Vagina (tissue), 2 donors: ENCODE data around the gene TMEM270. TPM values are rescaled to one million over a fixed set of nuclear protein-coding genes. Genes with fewer than 3 reads are reported as not detected.
"Not testable (repeated sequence)": the region's sequence is repeated elsewhere in the genome, so short reads cannot be mapped to it uniquely, and the experiment has no call there.

Experiments
- DNase-seq, 2 donors: peaks; one replicate each; pipeline ENCODE4 v3.0.0-alpha.2; 2017; ENCODE audit errors: extremely low spot score in 2 of 2
- H3K27ac ChIP-seq: fragments of 200-600 bp; sonication (generic); one replicate; pipeline ENCODE4 v1.5.1; 2019
- H3K27me3 ChIP-seq: fragments of 200-600 bp; sonication (generic); one replicate; pipeline ENCODE4 v1.5.1; 2019
- H3K36me3 ChIP-seq, 2 donors: fragments of 200-600 bp; sonication (generic); one replicate each; pipeline ENCODE4 v1.5.1; 2017 to 2019
- H3K4me1 ChIP-seq: fragments of 200-600 bp; sonication (generic); one replicate; pipeline ENCODE4 v1.5.1; 2019
- H3K4me3 ChIP-seq, 2 donors: fragments of 200-600 bp; sonication (generic); 1 replicate in 1 of 2; 2 replicates in 1 of 2; pipeline ENCODE4 v1.5.1; 2016 to 2019
- H3K9me3 ChIP-seq: fragments of 200-600 bp; sonication (generic); one replicate; pipeline ENCODE4 v1.5.1; 2019
- POLR2A ChIP-seq, 2 donors: fragments of 450-650 bp; IDR thresholded peaks; one replicate each; pipeline ENCODE4 v1.6.1; 2017; ENCODE audit warnings: antibody characterized with exemption in 2 of 2, mild to moderate bottlenecking in 2 of 2, moderate library complexity in 2 of 2
- POLR2AphosphoS5 ChIP-seq, 2 donors: sonication (generic); formaldehyde crosslinking; IDR thresholded peaks; one replicate each; pipeline ENCODE4 v1.9.0; 2017; ENCODE audit warnings: antibody characterized with exemption in 2 of 2, mild to moderate bottlenecking in 2 of 2, low read depth in 1 of 2; ENCODE audit not compliant: insufficient read depth in 1 of 2
- intact Hi-C: fragments of 100-400 bp; cut with DNase I; formaldehyde crosslinking; loops from one replicate; pipeline ENCODE4 v1.15.1; 2023
- total RNA-seq: library from RNA; depleted of rRNA; stranded (reverse); fragments of >200 nt; gene quantifications from one replicate; pipeline ENCODE4 v1.2.3, GENCODE V29; 2016
- TF ChIP-seq, protein P1 (sequence below), 3 experiments: fragments of 450-650 bp in 2 of 3; fragments of 200-600 bp in 1 of 3; sonication (generic) in 1 of 3; IDR thresholded peaks; one replicate each; pipeline ENCODE4 v1.5.1; 2017 to 2019; ENCODE audit warnings: antibody characterized with exemption in 3 of 3, mild to moderate bottlenecking in 2 of 3, moderate library complexity in 2 of 3

Gene TMEM270
- total RNA-seq, 1 donor from 2014 or later: not detected

GRCh38 chr7:73833251-73833919 lies 27.6 kb upstream of the TMEM270 start:
- no peak for DNase-seq
- Histone ChIP-seq H3K9me3 (no peaks in the 10 kb centered on the region), H3K4me1 (peaks cover 39% of the 10 kb centered on the region), H3K27ac (no peak overlapping the region), H3K4me3 (peak overlapping the region in 1 of 2 donors; percentile 38), H3K36me3 (no peaks in the 10 kb centered on the region), H3K27me3 (no peaks in the 10 kb centered on the region)
- TF ChIP-seq POLR2A (IDR thresholded peaks at IDR 0.05): no peak
- TF ChIP-seq, protein P1, sequence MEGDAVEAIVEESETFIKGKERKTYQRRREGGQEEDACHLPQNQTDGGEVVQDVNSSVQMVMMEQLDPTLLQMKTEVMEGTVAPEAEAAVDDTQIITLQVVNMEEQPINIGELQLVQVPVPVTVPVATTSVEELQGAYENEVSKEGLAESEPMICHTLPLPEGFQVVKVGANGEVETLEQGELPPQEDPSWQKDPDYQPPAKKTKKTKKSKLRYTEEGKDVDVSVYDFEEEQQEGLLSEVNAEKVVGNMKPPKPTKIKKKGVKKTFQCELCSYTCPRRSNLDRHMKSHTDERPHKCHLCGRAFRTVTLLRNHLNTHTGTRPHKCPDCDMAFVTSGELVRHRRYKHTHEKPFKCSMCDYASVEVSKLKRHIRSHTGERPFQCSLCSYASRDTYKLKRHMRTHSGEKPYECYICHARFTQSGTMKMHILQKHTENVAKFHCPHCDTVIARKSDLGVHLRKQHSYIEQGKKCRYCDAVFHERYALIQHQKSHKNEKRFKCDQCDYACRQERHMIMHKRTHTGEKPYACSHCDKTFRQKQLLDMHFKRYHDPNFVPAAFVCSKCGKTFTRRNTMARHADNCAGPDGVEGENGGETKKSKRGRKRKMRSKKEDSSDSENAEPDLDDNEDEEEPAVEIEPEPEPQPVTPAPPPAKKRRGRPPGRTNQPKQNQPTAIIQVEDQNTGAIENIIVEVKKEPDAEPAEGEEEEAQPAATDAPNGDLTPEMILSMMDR (IDR thresholded peaks at IDR 0.05): no peak
- intact Hi-C loops: no loop called here

- intact Hi-C loops: no loop called here
- H3K27ac ChIP-seq: no peak overlapping the region
These were observed 26.2 kb upstream of the TMEM270 start for GRCh38 chr7:73834626-73835191.

GRCh38 chr7:73837167-73837566 lies 23.8 kb upstream of the TMEM270 start:
- H3K27ac ChIP-seq, H3K4me3 ChIP-seq, H3K27me3 ChIP-seq, intact Hi-C loops, DNase-seq, H3K36me3 ChIP-seq, H3K9me3 ChIP-seq: not testable (repeated sequence)
- peaks cover 27% of the 10 kb centered on the region for H3K4me1 ChIP-seq

More at GRCh38 chr7:73834626-73835191, 26.2 kb upstream of the TMEM270 start:
- Histone ChIP-seq H3K4me3 (no peak overlapping the region), H3K27me3 (no peaks in the 10 kb centered on the region), H3K4me1 (peaks cover 35% of the 10 kb centered on the region), H3K9me3 (no peaks in the 10 kb centered on the region), H3K36me3 (no peaks in the 10 kb centered on the region)
- TF ChIP-seq POLR2AphosphoS5 (IDR thresholded peaks at IDR 0.05; ENCODE audit: insufficient read depth in 1 of 2, low read depth in 1 of 2) (no peak), POLR2A (IDR thresholded peaks at IDR 0.05) (no peak)
- TF ChIP-seq, protein P1 (IDR thresholded peaks at IDR 0.05): no peak
- no peak for DNase-seq

DNA sequence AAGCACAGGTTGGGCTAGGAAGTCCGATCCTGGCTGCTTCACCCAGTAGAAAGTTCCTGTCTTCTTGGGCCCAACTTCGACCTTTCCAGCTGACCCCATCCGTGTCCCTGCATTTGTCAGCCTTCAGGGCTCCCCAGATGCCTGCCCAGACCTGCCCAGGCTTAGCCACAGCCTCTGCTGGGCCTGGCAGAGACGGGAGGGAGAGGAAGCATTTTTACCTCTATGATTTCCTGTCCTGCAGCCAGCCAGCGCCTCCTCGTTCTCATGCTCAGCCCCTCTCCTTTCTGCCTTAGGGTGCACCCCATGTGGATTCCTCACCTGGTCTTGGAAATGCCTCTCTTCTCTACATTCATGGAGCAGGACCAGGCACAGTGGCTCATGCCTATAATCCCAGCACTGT lies 22.3 kb upstream of the TMEM270 start:
- TF ChIP-seq, protein P1 (IDR thresholded peaks at IDR 0.05): no peak
- TF ChIP-seq POLR2A (IDR thresholded peaks at IDR 0.05) (no peak), POLR2AphosphoS5 (IDR thresholded peaks at IDR 0.05; ENCODE audit: insufficient read depth in 1 of 2, low read depth in 1 of 2) (no peak)
- intact Hi-C loops: no loop called here
- Histone ChIP-seq H3K27ac (no peak overlapping the region), H3K27me3 (no peaks in the 10 kb centered on the region), H3K4me3 (no peak overlapping the region), H3K36me3 (no peaks in the 10 kb centered on the region), H3K9me3 (no peaks in the 10 kb centered on the region), H3K4me1 (peaks cover 26% of the 10 kb centered on the region)
- DNase-seq: no peak

- intact Hi-C loops: no loop called here
- TF ChIP-seq POLR2A (IDR thresholded peaks at IDR 0.05): no peak
- TF ChIP-seq POLR2AphosphoS5 (IDR thresholded peaks at IDR 0.05; ENCODE audit: insufficient read depth in 1 of 2, low read depth in 1 of 2): no peak
- TF ChIP-seq, protein P1 (IDR thresholded peaks at IDR 0.05): no peak
- no peak overlapping the region for H3K27ac ChIP-seq
- H3K4me1 ChIP-seq: peaks cover 26% of the 10 kb centered on the region
- no peak for DNase-seq
- no peak overlapping the region for H3K4me3 ChIP-seq
- no peaks in the 10 kb centered on the region for H3K36me3 ChIP-seq
- H3K9me3 ChIP-seq: no peaks in the 10 kb centered on the region
- H3K27me3 ChIP-seq: no peaks in the 10 kb centered on the region
These were observed 21.7 kb upstream of the TMEM270 start for GRCh38 chr7:73839290-73839689.
